Measurements from ENCODE around the gene LAMTOR1.

GRCh38 chr11:72088076-72088808 is 14.9 kb downstream of the LAMTOR1 start:
- TF ChIP-seq POLR2A (IDR thresholded peaks at IDR 0.05): no peak
- no peak for TF ChIP-seq CTCF (IDR thresholded peaks at IDR 0.05)
